CD14-positive monocyte (primary cell): ENCODE data around the gene AGAP1. TPM values are rescaled to one million over a fixed set of nuclear protein-coding genes. Genes with fewer than 3 reads are reported as not detected.
A peak's percentile ranks its signal among the peaks of the same experiment; 100 is the strongest.

Experiments used
- DNase-seq, 3 donors: peaks; one replicate each; pipeline ENCODE4 v3.0.0-alpha.2; 2011 to 2022
- H2AFZ ChIP-seq: 2 replicates; pipeline ENCODE4 v1.6.0; 2012; ENCODE audit warnings: mild to moderate bottlenecking, low read depth, low read length, inconsistent platforms; ENCODE audit not compliant: insufficient read depth, poor library complexity, severe bottlenecking
- H3K27ac ChIP-seq, 2 donors: 1 replicate in 1 of 2; 2 replicates in 1 of 2; pipeline ENCODE4 v1.5.1; 2012 to 2013; ENCODE audit warnings: low read length in 2 of 2, control low read depth in 1 of 2, inconsistent platforms in 1 of 2, low read depth in 1 of 2, mild to moderate bottlenecking in 1 of 2
- H3K27me3 ChIP-seq, 2 donors: one replicate each; pipeline versions ENCODE4 v1.6.0 to v1.6.1; 2011 to 2013; ENCODE audit warnings: low read length in 2 of 2; ENCODE audit not compliant: control insufficient read depth in 2 of 2, insufficient read depth in 2 of 2
- H3K36me3 ChIP-seq, 2 donors: replicated peaks in 1 of 2; 1 replicate in 1 of 2; 2 replicates in 1 of 2; pipeline versions ENCODE4 v1.5.1 to v1.6.1; 2012 to 2013; ENCODE audit warnings: low read length in 2 of 2, control low read depth in 1 of 2, inconsistent platforms in 1 of 2, mild to moderate bottlenecking in 1 of 2; ENCODE audit not compliant: insufficient read depth in 2 of 2, control insufficient read depth in 1 of 2
- H3K4me1 ChIP-seq, 2 donors: 1 replicate in 1 of 2; 2 replicates in 1 of 2; pipeline versions ENCODE4 v1.5.1 to v1.6.1; 2012 to 2013; ENCODE audit warnings: low read length in 2 of 2, control low read depth in 1 of 2, inconsistent platforms in 1 of 2, mild to moderate bottlenecking in 1 of 2, moderate library complexity in 1 of 2; ENCODE audit not compliant: insufficient read depth in 2 of 2, control insufficient read depth in 1 of 2
- H3K4me2 ChIP-seq: replicated peaks from 2 replicates; pipeline ENCODE3; 2012; ENCODE audit warnings: low read length, moderate library complexity, mild to moderate bottlenecking; ENCODE audit not compliant: poor library complexity, severe bottlenecking; ENCODE audit errors: extremely low read depth
- H3K4me3 ChIP-seq, 3 experiments: fragments of 200-600 bp in 1 of 3; sonication (generic) in 1 of 3; replicated peaks in 1 of 3; 1 replicate in 2 of 3; 2 replicates in 1 of 3; pipeline ENCODE4 v1.5.1; 2011 to 2013; ENCODE audit warnings: low read length in 3 of 3, mild to moderate bottlenecking in 3 of 3, control low read depth in 2 of 3, low read depth in 2 of 3, inconsistent platforms in 1 of 3, moderate library complexity in 1 of 3
- H3K79me2 ChIP-seq: 2 replicates; pipeline ENCODE4 v1.6.0; 2012; ENCODE audit warnings: mild to moderate bottlenecking, control low read depth, inconsistent platforms, low read length, moderate library complexity; ENCODE audit not compliant: insufficient read depth
- H3K9ac ChIP-seq: 2 replicates; pipeline ENCODE4 v1.6.0; 2017; ENCODE audit warnings: low read length, mild to moderate bottlenecking; ENCODE audit not compliant: insufficient read depth, poor library complexity, severe bottlenecking
- H3K9me3 ChIP-seq, 2 donors: replicated peaks in 1 of 2; 1 replicate in 1 of 2; 2 replicates in 1 of 2; pipeline versions ENCODE4 v1.5.1 to v1.6.1; 2012 to 2013; ENCODE audit warnings: low read length in 2 of 2, control low read depth in 1 of 2; ENCODE audit not compliant: control insufficient read depth in 1 of 2, insufficient read depth in 1 of 2
- H4K20me1 ChIP-seq: 2 replicates; pipeline ENCODE4 v1.6.0; 2012; ENCODE audit warnings: mild to moderate bottlenecking, low read length, control low read depth, moderate library complexity; ENCODE audit not compliant: insufficient read depth
- H3K27ac Mint-ChIP-seq, 7 donors: one replicate each; pipeline ENCODE4 v1.8.0; 2020; ENCODE audit warnings: mild to moderate bottlenecking in 7 of 7, mixed read lengths in 7 of 7, moderate library complexity in 6 of 7, inconsistent platforms in 2 of 7
- H3K27me3 Mint-ChIP-seq, 3 donors: one replicate each; pipeline ENCODE4 v1.8.0; 2021 to 2022; ENCODE audit warnings: low read depth in 3 of 3, mild to moderate bottlenecking in 3 of 3, mixed read lengths in 3 of 3, moderate library complexity in 3 of 3, inconsistent platforms in 1 of 3
- H3K36me3 Mint-ChIP-seq, 2 donors: one replicate each; pipeline ENCODE4 v1.8.0; 2020; ENCODE audit warnings: mixed read lengths in 2 of 2, inconsistent platforms in 1 of 2, mild to moderate bottlenecking in 1 of 2
- H3K4me1 Mint-ChIP-seq: one replicate; pipeline ENCODE4 v1.8.0; 2020; ENCODE audit warnings: mild to moderate bottlenecking, mixed read lengths
- H3K4me3 Mint-ChIP-seq, 2 donors: one replicate each; pipeline ENCODE4 v1.8.0; 2020; ENCODE audit warnings: mild to moderate bottlenecking in 2 of 2, mixed read lengths in 2 of 2, moderate library complexity in 1 of 2
- H3K9me3 Mint-ChIP-seq, 7 donors: one replicate each; pipeline ENCODE4 v1.8.0; 2020 to 2022; ENCODE audit warnings: mixed read lengths in 7 of 7, mild to moderate bottlenecking in 6 of 7, moderate library complexity in 6 of 7, inconsistent platforms in 2 of 7
- WGBS: methylation state at CpG from one replicate; pipeline ENCODE4 v1.1.5; 2013; ENCODE audit warnings: missing lambda C conversion rate; ENCODE audit not compliant: insufficient coverage; 5-methylcytosine and 5-hydroxymethylcytosine counted together
- intact Hi-C, 2 donors: fragments of 100-400 bp; cut with micrococcal nuclease; formaldehyde crosslinking; loops; one replicate each; pipeline versions ENCODE4 v1.15.0 to v1.15.1; 2023
- polyA plus RNA-seq, 3 donors: library from polyadenylated mRNA; depleted of rRNA in 1 of 3; unstranded in 2 of 3; stranded (reverse) in 1 of 3; fragments of 300-500 nt in 2 of 3; fragments of >200 nt in 1 of 3; fragmentation: Illumina TruSeq in 2 of 3; gene quantifications; 1 replicate in 2 of 3; 2 replicates in 1 of 3; pipeline ENCODE4 v1.2.3, GENCODE V29; 2012 to 2021
- TF ChIP-seq, protein P1 (sequence below): fragments of 200-600 bp; IDR thresholded peaks from one replicate; pipeline ENCODE4 v1.8.0; 2022; ENCODE audit warnings: antibody characterized with exemption, mild to moderate bottlenecking

Gene AGAP1
- polyA plus RNA-seq, 3 donors: 0.12 TPM; not detected in 2

DNA sequence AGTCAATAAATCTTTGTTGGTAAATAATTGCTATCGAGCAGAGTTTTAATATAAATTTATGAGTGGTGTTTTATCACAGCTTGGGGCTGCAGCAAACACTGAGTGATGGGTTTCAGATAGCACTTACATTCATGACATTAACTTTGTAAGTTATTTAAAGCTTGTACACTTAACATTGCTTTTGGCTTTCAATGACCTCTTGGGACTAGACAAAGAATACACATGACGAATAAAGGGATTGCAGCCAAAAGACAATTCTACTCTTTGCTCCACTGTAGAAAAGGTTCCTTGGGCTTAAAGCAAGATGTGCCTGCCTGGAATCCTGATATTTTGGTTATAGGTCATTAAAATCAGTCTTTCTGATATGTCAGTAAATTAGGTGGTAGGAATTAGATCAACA lies 374.8 kb downstream of the AGAP1 start:
- no peaks in the 10 kb centered on the region for H3K36me3 Mint-ChIP-seq
- H3K4me3 ChIP-seq: no peak overlapping the region
- H4K20me1 ChIP-seq: no peaks in the 10 kb centered on the region
- TF ChIP-seq, protein P1, sequence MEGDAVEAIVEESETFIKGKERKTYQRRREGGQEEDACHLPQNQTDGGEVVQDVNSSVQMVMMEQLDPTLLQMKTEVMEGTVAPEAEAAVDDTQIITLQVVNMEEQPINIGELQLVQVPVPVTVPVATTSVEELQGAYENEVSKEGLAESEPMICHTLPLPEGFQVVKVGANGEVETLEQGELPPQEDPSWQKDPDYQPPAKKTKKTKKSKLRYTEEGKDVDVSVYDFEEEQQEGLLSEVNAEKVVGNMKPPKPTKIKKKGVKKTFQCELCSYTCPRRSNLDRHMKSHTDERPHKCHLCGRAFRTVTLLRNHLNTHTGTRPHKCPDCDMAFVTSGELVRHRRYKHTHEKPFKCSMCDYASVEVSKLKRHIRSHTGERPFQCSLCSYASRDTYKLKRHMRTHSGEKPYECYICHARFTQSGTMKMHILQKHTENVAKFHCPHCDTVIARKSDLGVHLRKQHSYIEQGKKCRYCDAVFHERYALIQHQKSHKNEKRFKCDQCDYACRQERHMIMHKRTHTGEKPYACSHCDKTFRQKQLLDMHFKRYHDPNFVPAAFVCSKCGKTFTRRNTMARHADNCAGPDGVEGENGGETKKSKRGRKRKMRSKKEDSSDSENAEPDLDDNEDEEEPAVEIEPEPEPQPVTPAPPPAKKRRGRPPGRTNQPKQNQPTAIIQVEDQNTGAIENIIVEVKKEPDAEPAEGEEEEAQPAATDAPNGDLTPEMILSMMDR: no peak
- H3K27ac ChIP-seq: no peak overlapping the region
- no peak overlapping the region for H3K9ac ChIP-seq
- peaks cover 14 to 19% (median 15%) of the 10 kb centered on the region in 3 donors for H3K27me3 Mint-ChIP-seq
- no peak overlapping the region for H3K4me2 ChIP-seq
- no peak overlapping the region for H3K4me3 Mint-ChIP-seq
- H3K4me1 Mint-ChIP-seq: no peaks in the 10 kb centered on the region
- H3K9me3 ChIP-seq: peaks cover 6 to 27% of the 10 kb centered on the region in 2 donors
- H3K36me3 ChIP-seq: no peaks in the 10 kb centered on the region
- no peaks in the 10 kb centered on the region for H3K79me2 ChIP-seq
- WGBS: no CpG with 5 or more reads among the region's 2 CpGs
- peaks cover 2 to 33% (median 15%) of the 10 kb centered on the region in 7 donors for H3K9me3 Mint-ChIP-seq
- no peak overlapping the region for H3K27ac Mint-ChIP-seq
- no peak overlapping the region for H2AFZ ChIP-seq
- intact Hi-C loops: no loop called here
- no peak for DNase-seq
- H3K27me3 ChIP-seq: peaks cover 0 to 14% of the 10 kb centered on the region in 2 donors
- no peaks in the 10 kb centered on the region for H3K4me1 ChIP-seq

DNA sequence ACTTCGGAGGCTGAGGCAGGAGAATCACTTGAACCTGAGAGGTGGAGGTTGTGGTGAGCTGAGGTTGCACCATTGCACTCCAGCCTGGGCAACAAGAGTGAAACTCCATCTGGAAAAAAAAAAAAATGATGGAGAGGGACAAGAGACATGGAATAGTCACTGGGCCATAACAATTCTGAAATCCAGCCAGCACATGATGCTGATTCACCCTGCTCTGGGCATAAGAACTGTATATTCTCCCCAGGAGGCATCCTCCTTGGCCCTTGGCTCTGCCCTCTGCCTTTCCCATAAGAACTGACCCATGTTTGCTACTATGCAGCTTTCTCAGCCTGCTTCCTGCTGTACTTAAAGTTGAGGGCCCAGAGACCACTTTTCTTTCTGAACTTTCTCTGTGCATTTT lies 376.7 kb downstream of the AGAP1 start:
- no peaks in the 10 kb centered on the region for H4K20me1 ChIP-seq
- Mint-ChIP-seq H3K27ac (peak overlapping the region in 1 of 7 donors; percentile 16), H3K4me3 (no peak overlapping the region), H3K9me3 (peaks cover 9 to 45% (median 24%) of the 10 kb centered on the region in 7 donors), H3K27me3 (peaks cover 2 to 8% (median 4%) of the 10 kb centered on the region in 3 donors), H3K36me3 (no peaks in the 10 kb centered on the region), H3K4me1 (no peaks in the 10 kb centered on the region)
- TF ChIP-seq, protein P1: no peak
- no peak overlapping the region for H3K4me2 ChIP-seq
- DNase-seq: no peak
- H3K27ac ChIP-seq: no peak overlapping the region
- intact Hi-C loops: no loop called here
- no peaks in the 10 kb centered on the region for H3K4me1 ChIP-seq
- H3K36me3 ChIP-seq: no peaks in the 10 kb centered on the region
- WGBS: no CpG with 5 or more reads among the region's 1 CpG
- H3K27me3 ChIP-seq: no peaks in the 10 kb centered on the region
- peaks cover 6 to 41% of the 10 kb centered on the region in 2 donors for H3K9me3 ChIP-seq
- no peak overlapping the region for H3K4me3 ChIP-seq
- H2AFZ ChIP-seq: no peak overlapping the region
- H3K9ac ChIP-seq: no peak overlapping the region
- H3K79me2 ChIP-seq: no peaks in the 10 kb centered on the region
